Body of pancreas (tissue), 4 donors: ENCODE data around the gene PDZD7. TPM values are rescaled to one million over a fixed set of nuclear protein-coding genes. Genes with fewer than 3 reads are reported as not detected.
A peak's percentile ranks its signal among the peaks of the same experiment; 100 is the strongest.
"Not testable (repeated sequence)": the region's sequence is repeated elsewhere in the genome, so short reads cannot be mapped to it uniquely, and the experiment has no call there.

ENCODE experiments used
- ATAC-seq: fragments of 150-250 bp; one replicate; pipeline ENCODE4 v1.9.1; 2016
- DNase-seq, 4 donors: peaks; one replicate each; pipeline ENCODE4 v3.0.0-alpha.2; 2019
- H3K27ac ChIP-seq, 4 donors: fragments of 200-600 bp; sonication (generic); 1 replicate in 3 of 4; 2 replicates in 1 of 4; pipeline versions ENCODE4 v1.5.1 to v1.6.1; 2016 to 2019; ENCODE audit warnings: mild to moderate bottlenecking in 1 of 4, mixed read lengths in 1 of 4, moderate library complexity in 1 of 4
- H3K27me3 ChIP-seq, 2 donors: fragments of 200-600 bp; sonication (generic); one replicate each; pipeline ENCODE4 v1.6.0; 2016; ENCODE audit warnings: mild to moderate bottlenecking in 1 of 2
- H3K36me3 ChIP-seq, 2 donors: fragments of 200-600 bp; sonication (generic); replicated peaks in 1 of 2; 2 replicates each; pipeline ENCODE4 v1.5.1; 2016; ENCODE audit warnings: low read depth in 2 of 2; ENCODE audit not compliant: insufficient read depth in 1 of 2
- H3K4me1 ChIP-seq: fragments of 200-600 bp; sonication (generic); one replicate; pipeline ENCODE4 v1.6.0; 2016
- H3K4me3 ChIP-seq, 2 donors: fragments of 200-600 bp; sonication (generic); 1 replicate in 1 of 2; 2 replicates in 1 of 2; pipeline ENCODE4 v1.5.1; 2016 to 2019
- H3K9me3 ChIP-seq, 3 donors: fragments of 200-600 bp; sonication (generic); 1 replicate in 2 of 3; 2 replicates in 1 of 3; pipeline ENCODE4 v1.5.1; 2016
- CTCF ChIP-seq, 7 experiments: fragments of 450-650 bp in 4 of 7; fragments of 200-600 bp in 3 of 7; sonication (generic) in 3 of 7; IDR thresholded peaks; one replicate each; pipeline ENCODE4 v1.5.1; 2016 to 2019; ENCODE audit warnings: antibody characterized with exemption in 7 of 7
- POLR2A ChIP-seq, 3 donors: fragments of 450-650 bp; IDR thresholded peaks; one replicate each; pipeline ENCODE4 v1.6.1; 2016; ENCODE audit warnings: antibody characterized with exemption in 3 of 3, mild to moderate bottlenecking in 2 of 3
- WGBS, 2 donors: methylation state at CpG; one replicate each; pipeline ENCODE4 v1.1.5; 2017; 5-methylcytosine and 5-hydroxymethylcytosine counted together
- intact Hi-C: fragments of 100-400 bp; cut with DNase I; formaldehyde crosslinking; loops from one replicate; pipeline ENCODE4 v1.15.1; 2023
- total RNA-seq, 2 donors: library from RNA; depleted of rRNA; stranded (reverse); fragments of >200 nt; gene quantifications; one replicate each; pipeline ENCODE4 v1.1.0, GENCODE V29; 2016

PDZD7 gene
- total RNA-seq, 2 donors from 2014 or later: 0.52 to 0.66 TPM

DNA sequence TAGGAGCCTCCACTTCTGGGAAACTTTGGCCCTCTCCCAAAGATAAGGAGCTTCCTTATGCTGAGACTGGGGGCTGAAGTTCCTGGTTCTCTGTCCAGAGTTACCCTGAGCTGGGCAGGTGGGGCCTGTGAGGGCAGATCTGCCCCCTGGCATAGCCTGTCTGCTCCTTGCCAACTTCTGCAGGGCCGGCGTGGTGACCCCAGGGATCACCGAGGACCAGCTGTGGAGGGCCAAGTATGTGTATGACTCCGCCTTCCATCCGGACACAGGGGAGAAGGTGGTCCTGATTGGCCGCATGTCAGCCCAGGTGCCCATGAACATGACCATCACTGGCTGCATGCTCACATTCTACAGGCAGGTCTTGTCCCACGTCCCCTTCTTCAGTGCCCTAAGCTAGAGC, 4.4 kb upstream of the PDZD7 start:
- H3K4me3 ChIP-seq: no peak overlapping the region
- WGBS, 2 donors: 60 to 94% methylated on average over 1 to 7 of the region's 7 CpGs
- no peak for DNase-seq
- H3K4me1 ChIP-seq: peaks cover 32% of the 10 kb centered on the region
- no peaks in the 10 kb centered on the region for H3K27me3 ChIP-seq
- TF ChIP-seq POLR2A (IDR thresholded peaks at IDR 0.05) (no peak), CTCF (IDR thresholded peaks at IDR 0.05) (no peak)
- ATAC-seq: no peak
- no peak overlapping the region for H3K27ac ChIP-seq
- H3K36me3 ChIP-seq: peaks cover 0 to 8% of the 10 kb centered on the region in 2 donors
- H3K9me3 ChIP-seq: no peaks in the 10 kb centered on the region
- intact Hi-C loops: no loop called here

GRCh38 chr10:101034404-101034803, 3.5 kb upstream of the PDZD7 start:
- H3K36me3 ChIP-seq, DNase-seq, H3K4me3 ChIP-seq, H3K9me3 ChIP-seq, H3K27me3 ChIP-seq, H3K27ac ChIP-seq, ATAC-seq, intact Hi-C loops: not testable (repeated sequence)
- 81 to 90% methylated on average over 4 of the region's 4 CpGs for WGBS, 2 donors
- peaks cover 35% of the 10 kb centered on the region for H3K4me1 ChIP-seq

DNA sequence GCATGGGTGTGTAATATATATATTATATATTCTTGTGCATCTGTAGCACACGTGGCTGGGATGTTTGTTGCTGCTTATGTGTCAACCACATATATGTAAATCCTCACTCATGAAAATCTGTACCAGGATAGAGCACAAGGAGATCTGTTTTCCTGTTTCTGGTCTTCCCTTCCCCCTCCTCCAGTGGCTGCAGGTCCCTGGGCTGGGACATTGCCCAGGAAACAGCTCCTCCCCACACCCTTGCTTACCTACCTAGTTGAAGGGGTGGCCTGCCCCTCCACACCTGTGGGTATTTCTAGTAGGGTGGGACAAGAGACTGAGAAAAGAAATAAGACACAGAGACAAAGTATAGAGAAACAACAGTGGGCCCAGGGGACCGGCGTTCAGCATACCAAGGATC, 2.3 kb upstream of the PDZD7 start:
- WGBS, 2 donors: 47 to 59% methylated on average over 3 of the region's 3 CpGs
- Histone ChIP-seq H3K9me3 (no peaks in the 10 kb centered on the region), H3K4me1 (peaks cover 35% of the 10 kb centered on the region), H3K4me3 (no peak overlapping the region), H3K36me3 (peaks cover 0 to 8% of the 10 kb centered on the region in 2 donors), H3K27ac (peak overlapping the region; percentile 74 to 97 (median 87)), H3K27me3 (no peaks in the 10 kb centered on the region)
- no peak for ATAC-seq
- no peak for DNase-seq
- intact Hi-C loops: no loop called here
- TF ChIP-seq CTCF (IDR thresholded peaks at IDR 0.05) (no peak), POLR2A (IDR thresholded peaks at IDR 0.05) (no peak)

GRCh38 chr10:101032637-101033224, 1.8 kb upstream of the PDZD7 start:
- intact Hi-C loops: no loop called here
- Histone ChIP-seq H3K36me3 (peaks cover 0 to 8% of the 10 kb centered on the region in 2 donors), H3K9me3 (no peaks in the 10 kb centered on the region), H3K4me3 (peak overlapping the region in 1 of 2 donors; percentile 52), H3K4me1 (peaks cover 35% of the 10 kb centered on the region), H3K27ac (peak overlapping the region; percentile 74 to 97 (median 87)), H3K27me3 (no peaks in the 10 kb centered on the region)
- WGBS, 2 donors: 19 to 25% methylated on average over 5 to 6 of the region's 6 CpGs
- TF ChIP-seq CTCF (IDR thresholded peaks at IDR 0.05) (no peak), POLR2A (IDR thresholded peaks at IDR 0.05) (peak; percentile 38 to 71 (median 69))
- ATAC-seq (peak; percentile 33), DNase-seq (peak; percentile 45 to 75 (median 60))

DNA sequence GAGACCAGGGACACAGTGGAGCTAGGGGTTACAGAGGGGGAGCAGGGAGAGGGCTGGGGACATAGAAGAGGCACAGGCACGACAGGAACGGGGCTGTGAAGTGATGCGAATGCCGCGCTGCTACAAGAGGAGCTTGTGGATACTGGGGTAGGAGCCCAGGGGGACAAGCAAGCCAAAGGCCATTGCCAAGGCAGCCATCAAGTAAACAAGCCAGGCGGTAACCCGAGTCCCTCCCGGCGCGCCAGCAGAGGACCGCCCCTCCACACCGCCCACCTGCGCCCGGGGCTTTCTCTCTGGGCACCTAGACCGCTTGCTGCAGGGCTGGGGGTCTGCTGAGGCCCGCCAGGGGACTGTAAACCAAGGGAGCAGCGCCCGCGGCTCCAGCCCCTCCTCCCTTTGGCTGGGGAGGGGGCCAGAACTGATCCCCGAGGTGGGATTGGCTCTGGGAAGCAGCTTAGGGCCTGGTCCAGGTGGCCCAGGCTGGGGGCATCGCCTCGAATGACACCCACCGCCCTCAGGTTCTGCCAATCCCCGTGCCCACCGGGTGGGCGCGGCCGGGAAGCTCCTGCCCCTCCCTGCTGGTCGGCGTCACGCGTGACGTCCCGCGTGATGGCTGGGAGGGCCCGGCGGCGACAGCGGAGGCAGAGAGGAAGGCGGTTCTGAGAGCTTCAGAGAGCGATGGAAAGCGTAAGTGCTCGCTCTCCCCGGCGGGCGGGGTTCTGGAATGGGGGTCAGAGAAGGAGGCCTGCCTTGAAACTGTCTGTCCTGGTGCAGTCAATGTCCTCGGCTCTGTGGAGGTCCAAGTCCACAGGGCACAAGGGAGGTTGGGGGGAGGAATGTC, 1.1 kb upstream of the PDZD7 start:
- ATAC-seq (peak; percentile 49), DNase-seq (peak; percentile 62 to 75 (median 70))
- Histone ChIP-seq H3K27ac (peak overlapping the region; percentile 74 to 97 (median 87)), H3K36me3 (peaks cover 0 to 6% of the 10 kb centered on the region in 2 donors), H3K9me3 (no peaks in the 10 kb centered on the region), H3K4me1 (peaks cover 35% of the 10 kb centered on the region), H3K27me3 (no peaks in the 10 kb centered on the region), H3K4me3 (peak overlapping the region; percentile 26 to 52)
- WGBS, 2 donors: 0% methylated on average over 23 to 47 of the region's 47 CpGs
- TF ChIP-seq CTCF (IDR thresholded peaks at IDR 0.05) (no peak), POLR2A (IDR thresholded peaks at IDR 0.05) (no peak)
- intact Hi-C loops: no loop called here
